Measurements from ENCODE around the gene CD101. TPM values are rescaled to one million over a fixed set of nuclear protein-coding genes. Genes with fewer than 3 reads are reported as not detected.

The CD101 gene
- polyA plus RNA-seq, 1 donor from 2014 or later, result 1.8 TPM

DNA sequence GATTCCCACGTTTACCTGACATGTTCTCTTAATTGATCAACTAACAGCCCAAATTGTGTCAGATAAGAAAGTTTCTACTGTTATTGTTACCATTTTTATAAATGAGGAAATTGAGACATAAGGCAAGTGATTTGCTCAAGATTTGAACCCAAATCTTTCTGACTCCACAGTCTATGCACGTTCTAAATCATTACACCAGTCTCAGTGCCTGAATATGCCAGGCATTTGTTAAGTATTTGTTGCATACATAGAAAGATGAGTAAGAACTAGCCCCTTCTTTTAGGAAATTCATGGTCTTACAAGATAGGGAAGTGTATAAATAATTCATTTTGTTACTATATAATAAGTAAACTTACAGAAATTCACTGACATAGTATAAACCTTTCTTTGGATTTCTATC lies 7.1 kb upstream of the CD101 start:
- Mint-ChIP-seq H3K27me3 (peaks cover 5% of the 10 kb centered on the region), H3K4me1 (peaks cover 0 to 1% (median 0%) of the 10 kb centered on the region in 3 donors), H3K27ac (no peak overlapping the region), H3K9me3 (peaks cover 0 to 8% (median 4%) of the 10 kb centered on the region in 3 donors), H3K36me3 (no peaks in the 10 kb centered on the region), H3K4me3 (no peak overlapping the region)

DNA sequence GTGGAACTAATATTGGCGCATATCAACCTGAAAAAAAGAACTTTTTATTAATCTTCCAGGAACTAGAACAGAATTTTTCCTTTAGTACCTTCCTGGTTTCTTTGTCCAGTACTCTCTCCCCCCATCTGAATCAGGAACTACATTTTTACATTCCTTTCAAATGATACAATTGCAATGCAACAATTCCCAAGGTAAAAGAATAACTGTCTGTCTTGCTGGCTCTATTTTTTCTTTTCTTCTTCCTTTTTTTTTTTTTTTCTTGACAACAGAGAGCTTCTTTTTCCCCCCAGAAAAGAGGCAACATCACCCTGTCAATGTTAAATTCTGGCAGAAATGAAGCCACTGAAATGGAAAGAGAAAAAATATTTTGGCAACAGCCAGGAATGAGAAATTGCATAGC lies 4.5 kb upstream of the CD101 start:
- H3K27ac Mint-ChIP-seq, result no peak overlapping the region
- peaks cover 0 to 8% (median 0%) of the 10 kb centered on the region in 3 donors for H3K9me3 Mint-ChIP-seq
- H3K4me3 Mint-ChIP-seq, result no peak overlapping the region
- peaks cover 9 to 15% (median 11%) of the 10 kb centered on the region in 3 donors for H3K4me1 Mint-ChIP-seq
- H3K36me3 Mint-ChIP-seq, result peaks cover 2% of the 10 kb centered on the region
- H3K27me3 Mint-ChIP-seq, result no peaks in the 10 kb centered on the region

- peaks cover 12 to 19% (median 14%) of the 10 kb centered on the region in 3 donors for H3K4me1 Mint-ChIP-seq
- peaks cover 0 to 8% (median 2%) of the 10 kb centered on the region in 3 donors for H3K9me3 Mint-ChIP-seq
- H3K4me3 Mint-ChIP-seq, result no peak overlapping the region
- no peaks in the 10 kb centered on the region for H3K27me3 Mint-ChIP-seq
- no peak overlapping the region for H3K27ac Mint-ChIP-seq
- H3K36me3 Mint-ChIP-seq, result peaks cover 2% of the 10 kb centered on the region
Observed at GRCh38 chr1:116997636-116998035, 3.9 kb upstream of the CD101 start.

DNA sequence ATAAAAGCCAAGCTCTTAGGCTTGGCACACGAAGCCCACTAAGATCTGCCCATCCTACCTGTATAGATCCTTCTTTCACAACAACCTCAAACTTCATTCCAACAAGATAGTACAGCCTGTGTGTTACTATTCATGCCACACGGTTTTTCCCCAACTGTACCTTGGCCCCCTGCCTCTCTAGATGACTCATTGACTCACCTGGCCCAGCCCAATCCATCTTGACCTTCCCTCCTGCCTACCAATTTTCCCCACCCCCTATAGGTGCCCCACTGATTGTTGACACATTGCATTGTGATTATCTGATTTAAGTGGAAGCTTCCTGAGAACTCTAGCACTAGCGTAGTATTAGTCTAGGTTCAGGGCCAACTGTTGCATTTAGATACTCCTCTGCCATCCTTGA lies 2.0 kb upstream of the CD101 start:
- Mint-ChIP-seq H3K9me3 (peaks cover 0 to 2% (median 0%) of the 10 kb centered on the region in 3 donors), H3K27me3 (no peaks in the 10 kb centered on the region), H3K27ac (peak overlapping the region in 1 of 3 donors; percentile 86), H3K36me3 (peaks cover 2% of the 10 kb centered on the region), H3K4me1 (peaks cover 18 to 23% (median 19%) of the 10 kb centered on the region in 3 donors), H3K4me3 (no peak overlapping the region)

DNA sequence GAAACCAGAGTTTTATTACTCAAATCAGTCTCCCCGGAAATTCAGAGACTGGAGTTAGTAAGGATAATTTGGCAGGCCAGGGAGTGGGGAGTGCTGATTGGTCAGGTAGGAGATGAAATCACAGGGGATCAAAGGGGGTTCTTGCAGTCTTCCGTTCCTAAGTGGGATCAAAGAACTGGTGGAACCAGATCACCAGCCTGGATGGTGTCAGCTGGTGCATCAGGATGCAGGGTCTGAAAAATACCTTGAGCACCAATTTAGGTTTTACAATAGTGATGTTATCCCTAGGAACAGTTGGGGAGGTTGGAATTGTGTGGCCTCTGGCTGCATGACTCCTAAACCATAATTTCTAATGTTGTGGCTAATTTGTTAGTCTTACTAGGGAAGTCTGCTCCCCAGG lies 1.4 kb upstream of the CD101 start:
- Mint-ChIP-seq H3K9me3 (peaks cover 0 to 2% (median 0%) of the 10 kb centered on the region in 3 donors), H3K4me3 (peak overlapping the region in 1 of 4 donors; percentile 69), H3K27ac (peak overlapping the region in 1 of 3 donors; percentile 64), H3K36me3 (peaks cover 2% of the 10 kb centered on the region), H3K4me1 (peaks cover 18 to 23% (median 19%) of the 10 kb centered on the region in 3 donors), H3K27me3 (no peaks in the 10 kb centered on the region)

GRCh38 chr1:117003223-117003875 lies 1.8 kb downstream of the CD101 start:
- Mint-ChIP-seq H3K27me3 (no peaks in the 10 kb centered on the region), H3K27ac (peak overlapping the region in 1 of 3 donors; percentile 57), H3K36me3 (peaks cover 2% of the 10 kb centered on the region), H3K9me3 (peaks cover 0 to 2% (median 0%) of the 10 kb centered on the region in 3 donors), H3K4me3 (no peak overlapping the region), H3K4me1 (peaks cover 19 to 24% (median 23%) of the 10 kb centered on the region in 3 donors)

DNA sequence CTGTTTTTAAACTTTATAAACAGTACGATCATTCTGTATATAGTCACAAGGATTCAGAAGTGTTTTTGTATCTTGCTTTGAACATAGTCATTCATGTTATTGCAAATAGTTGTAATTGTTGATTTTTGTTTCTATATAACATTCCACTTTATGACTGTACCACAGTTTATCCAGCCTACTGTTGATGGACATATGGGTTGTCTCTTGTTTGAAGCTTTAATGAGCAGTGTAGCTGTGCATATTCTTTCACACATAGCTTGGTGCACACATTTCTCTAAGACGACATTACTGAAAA lies 6.1 kb downstream of the CD101 start:
- no peak overlapping the region for H3K4me3 Mint-ChIP-seq
- H3K36me3 Mint-ChIP-seq, result no peaks in the 10 kb centered on the region
- peaks cover 2% of the 10 kb centered on the region for H3K27me3 Mint-ChIP-seq
- peaks cover 4 to 12% (median 5%) of the 10 kb centered on the region in 3 donors for H3K4me1 Mint-ChIP-seq
- no peaks in the 10 kb centered on the region for H3K9me3 Mint-ChIP-seq
- no peak overlapping the region for H3K27ac Mint-ChIP-seq

DNA sequence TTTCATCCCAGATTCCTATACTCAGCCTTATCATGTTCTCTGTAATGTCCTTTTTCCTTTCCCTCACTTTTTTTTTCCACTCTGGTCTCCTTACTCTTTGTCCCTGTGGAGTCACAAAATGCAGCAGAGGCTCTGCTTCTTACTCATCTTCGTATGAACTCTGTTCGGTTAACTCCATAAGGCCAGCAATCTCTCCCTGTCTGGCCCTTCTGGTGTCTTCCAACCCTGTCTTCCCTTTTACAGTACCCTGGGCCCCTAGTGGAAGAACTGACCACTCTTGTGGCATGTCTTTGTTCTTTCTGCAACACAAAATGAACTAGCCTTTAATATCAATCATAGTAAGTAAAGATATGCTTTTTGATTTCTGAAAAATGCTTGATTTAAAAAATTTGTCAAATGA lies 7.1 kb downstream of the CD101 start:
- Mint-ChIP-seq H3K4me3 (no peak overlapping the region), H3K4me1 (peaks cover 0 to 7% (median 1%) of the 10 kb centered on the region in 3 donors), H3K27me3 (peaks cover 2% of the 10 kb centered on the region), H3K27ac (no peak overlapping the region), H3K36me3 (no peaks in the 10 kb centered on the region), H3K9me3 (no peaks in the 10 kb centered on the region)

DNA sequence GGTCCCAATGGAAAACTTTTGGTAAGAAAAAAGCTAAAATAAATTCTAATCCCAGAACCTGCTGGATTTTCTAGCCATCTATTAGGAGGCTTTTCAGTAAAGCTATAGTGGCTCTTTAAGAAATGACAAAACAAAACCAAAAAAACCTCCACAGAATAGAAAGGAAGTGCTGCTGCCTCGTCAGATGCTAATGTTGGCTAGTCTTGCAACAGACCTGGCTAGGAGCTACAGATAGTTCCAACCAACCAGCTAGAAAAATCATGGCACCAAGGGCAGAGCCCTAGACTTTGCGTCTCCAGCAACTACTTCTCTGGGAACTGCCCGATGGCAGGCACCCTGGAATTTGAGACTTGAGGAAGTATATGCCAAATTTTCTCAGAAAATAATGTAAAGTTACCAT lies 7.6 kb downstream of the CD101 start:
- Mint-ChIP-seq H3K4me1 (peaks cover 0 to 5% (median 1%) of the 10 kb centered on the region in 3 donors), H3K36me3 (no peaks in the 10 kb centered on the region), H3K27ac (no peak overlapping the region), H3K27me3 (peaks cover 2% of the 10 kb centered on the region), H3K4me3 (no peak overlapping the region), H3K9me3 (no peaks in the 10 kb centered on the region)

- Mint-ChIP-seq H3K36me3 (no peaks in the 10 kb centered on the region), H3K4me3 (no peak overlapping the region), H3K9me3 (no peaks in the 10 kb centered on the region), H3K4me1 (peaks cover 0 to 5% (median 0%) of the 10 kb centered on the region in 3 donors), H3K27me3 (peaks cover 2% of the 10 kb centered on the region), H3K27ac (no peak overlapping the region)
Observed at GRCh38 chr1:117010310-117010969, 8.9 kb downstream of the CD101 start.

- Mint-ChIP-seq H3K36me3 (no peaks in the 10 kb centered on the region), H3K27ac (no peak overlapping the region)
Observed at GRCh38 chr1:117011334-117011733, 9.8 kb downstream of the CD101 start.

DNA sequence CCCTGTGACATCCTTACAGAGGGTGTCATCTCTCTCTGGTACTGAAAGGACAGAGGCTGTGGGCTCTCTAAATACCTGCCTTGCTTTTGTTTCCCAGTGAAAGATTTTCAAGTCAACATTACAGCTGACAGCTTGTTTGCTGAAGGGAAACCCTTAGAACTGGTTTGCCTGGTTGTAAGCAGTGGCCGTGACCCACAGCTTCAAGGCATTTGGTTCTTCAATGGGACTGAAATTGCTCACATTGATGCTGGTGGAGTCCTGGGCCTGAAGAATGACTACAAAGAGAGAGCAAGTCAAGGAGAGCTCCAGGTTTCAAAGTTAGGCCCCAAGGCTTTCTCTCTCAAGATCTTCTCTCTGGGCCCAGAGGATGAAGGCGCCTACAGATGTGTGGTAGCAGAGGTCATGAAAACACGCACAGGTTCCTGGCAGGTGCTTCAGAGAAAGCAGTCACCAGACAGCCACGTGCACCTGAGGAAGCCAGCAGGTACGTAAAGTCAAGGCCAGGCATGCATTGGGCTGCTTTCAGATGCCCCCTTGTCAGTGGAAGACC lies 11.8 kb downstream of the CD101 start:
- H3K27ac Mint-ChIP-seq, result no peak overlapping the region
- no peaks in the 10 kb centered on the region for H3K9me3 Mint-ChIP-seq
- no peak overlapping the region for H3K4me3 Mint-ChIP-seq
- H3K27me3 Mint-ChIP-seq, result peaks cover 2% of the 10 kb centered on the region
- no peaks in the 10 kb centered on the region for H3K36me3 Mint-ChIP-seq
- no peaks in the 10 kb centered on the region for H3K4me1 Mint-ChIP-seq

More at GRCh38 chr1:117011334-117011733, 9.8 kb downstream of the CD101 start:
- Mint-ChIP-seq H3K9me3 (no peaks in the 10 kb centered on the region), H3K4me3 (no peak overlapping the region), H3K27me3 (peaks cover 2% of the 10 kb centered on the region), H3K4me1 (peaks cover 0 to 3% (median 0%) of the 10 kb centered on the region in 3 donors)

- Mint-ChIP-seq H3K9me3 (no peaks in the 10 kb centered on the region), H3K27ac (no peak overlapping the region), H3K27me3 (no peaks in the 10 kb centered on the region), H3K4me1 (no peaks in the 10 kb centered on the region), H3K4me3 (no peak overlapping the region), H3K36me3 (no peaks in the 10 kb centered on the region)
Observed at GRCh38 chr1:117014209-117014608, 12.6 kb downstream of the CD101 start.

- H3K9me3 Mint-ChIP-seq, result no peaks in the 10 kb centered on the region
- H3K4me1 Mint-ChIP-seq, result no peaks in the 10 kb centered on the region
- H3K27me3 Mint-ChIP-seq, result no peaks in the 10 kb centered on the region
- H3K36me3 Mint-ChIP-seq, result no peaks in the 10 kb centered on the region
- no peak overlapping the region for H3K4me3 Mint-ChIP-seq
- no peak overlapping the region for H3K27ac Mint-ChIP-seq
Observed at GRCh38 chr1:117015724-117016123, 14.2 kb downstream of the CD101 start.

DNA sequence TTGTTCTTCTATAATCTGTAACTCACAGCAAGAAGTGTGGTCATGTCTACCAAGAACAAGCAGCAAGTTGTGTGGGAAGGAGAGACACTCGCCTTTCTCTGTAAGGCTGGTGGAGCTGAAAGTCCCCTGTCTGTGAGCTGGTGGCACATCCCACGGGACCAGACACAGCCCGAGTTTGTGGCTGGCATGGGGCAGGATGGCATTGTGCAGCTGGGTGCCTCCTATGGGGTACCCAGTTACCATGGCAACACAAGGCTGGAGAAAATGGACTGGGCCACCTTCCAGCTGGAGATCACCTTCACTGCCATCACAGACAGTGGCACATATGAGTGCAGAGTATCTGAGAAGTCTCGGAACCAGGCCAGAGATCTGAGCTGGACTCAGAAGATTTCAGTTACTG lies 15.5 kb downstream of the CD101 start:
- Mint-ChIP-seq H3K36me3 (no peaks in the 10 kb centered on the region), H3K27ac (no peak overlapping the region), H3K4me3 (no peak overlapping the region), H3K4me1 (no peaks in the 10 kb centered on the region), H3K9me3 (no peaks in the 10 kb centered on the region), H3K27me3 (no peaks in the 10 kb centered on the region)

GRCh38 chr1:117017648-117018047 lies 16.1 kb downstream of the CD101 start:
- Mint-ChIP-seq H3K36me3 (no peaks in the 10 kb centered on the region), H3K27ac (no peak overlapping the region), H3K4me1 (no peaks in the 10 kb centered on the region), H3K27me3 (no peaks in the 10 kb centered on the region), H3K9me3 (no peaks in the 10 kb centered on the region), H3K4me3 (no peak overlapping the region)

All from IgD-negative memory B cell (primary cell).